ENCODE measurements around the gene CALM3.

GRCh38 chr19:46629546-46630025, 28.5 kb downstream of the CALM3 start:
- TF ChIP-seq FOXK2 (IDR thresholded peaks at IDR 0.05) (no peak), NFRKB (IDR thresholded peaks at IDR 0.05) (no peak), SP1 (IDR thresholded peaks at IDR 0.05) (no peak), ELF4 (IDR thresholded peaks at IDR 0.05) (no peak)

All from HEK293T (cell line).